Lung (tissue), 12 donors: ENCODE data around the gene TMSB10. TPM values are rescaled to one million over a fixed set of nuclear protein-coding genes. Genes with fewer than 3 reads are reported as not detected.
A peak's percentile ranks its signal among the peaks of the same experiment; 100 is the strongest.
"Not testable (repeated sequence)": the region's sequence is repeated elsewhere in the genome, so short reads cannot be mapped to it uniquely, and the experiment has no call there.

ENCODE experiments used
- ATAC-seq: fragments of 200-7000 bp; cut with Tn5 transposase; one replicate; pipeline ENCODE4 v1.9.1; 2020; ENCODE audit warnings: moderate number of reproducible peaks; ENCODE audit not compliant: insufficient read depth, low FRiP score
- DNase-seq, 3 donors: peaks; one replicate each; pipeline ENCODE4 v3.0.0-alpha.2; 2013 to 2017
- H3K27ac ChIP-seq, 2 donors: one replicate each; pipeline ENCODE4 v1.5.1; 2013; ENCODE audit warnings: mild to moderate bottlenecking in 2 of 2, moderate library complexity in 2 of 2, control low read depth in 1 of 2, inconsistent platforms in 1 of 2, low read depth in 1 of 2, low read length in 1 of 2
- H3K27me3 ChIP-seq, 3 donors: one replicate each; pipeline ENCODE4 v1.5.1; 2013; ENCODE audit warnings: low read length in 2 of 3; ENCODE audit not compliant: control insufficient read depth in 3 of 3, insufficient read depth in 3 of 3
- H3K36me3 ChIP-seq, 4 donors: one replicate each; pipeline ENCODE4 v1.5.1; 2013; ENCODE audit warnings: low read length in 4 of 4, mild to moderate bottlenecking in 1 of 4, moderate library complexity in 1 of 4; ENCODE audit not compliant: control insufficient read depth in 4 of 4, insufficient read depth in 4 of 4
- H3K4me1 ChIP-seq, 5 donors: one replicate each; pipeline ENCODE4 v1.5.1; 2013; ENCODE audit warnings: low read length in 5 of 5, mild to moderate bottlenecking in 2 of 5, moderate library complexity in 1 of 5; ENCODE audit not compliant: control insufficient read depth in 5 of 5, insufficient read depth in 5 of 5
- H3K4me3 ChIP-seq: one replicate; pipeline ENCODE4 v1.5.1; 2013; ENCODE audit warnings: mild to moderate bottlenecking, control low read depth, moderate library complexity
- H3K9ac ChIP-seq, 2 donors: one replicate each; pipeline ENCODE4 v1.5.1; 2013; ENCODE audit warnings: low read length in 2 of 2, control low read depth in 1 of 2; ENCODE audit not compliant: insufficient read depth in 1 of 2
- H3K9me3 ChIP-seq, 4 donors: one replicate each; pipeline ENCODE4 v1.5.1; 2013; ENCODE audit warnings: low read length in 3 of 4, mild to moderate bottlenecking in 1 of 4, moderate library complexity in 1 of 4; ENCODE audit not compliant: control insufficient read depth in 4 of 4, insufficient read depth in 3 of 4
- CTCF ChIP-seq: IDR thresholded peaks from 2 replicates; pipeline ENCODE4 v1.5.1; 2012; ENCODE audit warnings: mild to moderate bottlenecking; ENCODE audit errors: control extremely low read depth, extremely low read depth
- WGBS, 2 donors: extraction: QIAGEN DNeasy Blood & Tissue Kit; methylation state at CpG; one replicate each; pipeline ENCODE4 v1.1.7; 2013; 5-methylcytosine and 5-hydroxymethylcytosine counted together
- polyA plus RNA-seq, 2 donors: library from polyadenylated mRNA; stranded (reverse); fragments of 200-250 nt; gene quantifications; one replicate each; pipeline ENCODE4 v1.2.1, GENCODE V29; 2013
- total RNA-seq, 2 donors: library from RNA; depleted of rRNA in 1 of 2; stranded (reverse); fragments of >200 nt in 1 of 2; gene quantifications; one replicate each; pipeline ENCODE4 v1.2.1, GENCODE V29; 2014 to 2021
- donor health status: control.
- donor health status: control.
- donor health status: Bipolar disorder and iron deficiency.
- donor health status: healthy.
- donor health status: DM: yes; HTN: yes; CAD: no.

TMSB10 gene
- total and polyA plus RNA-seq, 4 donors = 1,849 to 6,202 (median 2,498) TPM

GRCh38 chr2:84944295-84944909 is 38.9 kb downstream of the TMSB10 start:
- Histone ChIP-seq H3K4me3 (no peak overlapping the region), H3K4me1 (no peaks in the 10 kb centered on the region), H3K9me3 (no peaks in the 10 kb centered on the region), H3K36me3 (no peaks in the 10 kb centered on the region), H3K27ac (no peak overlapping the region), H3K27me3 (no peaks in the 10 kb centered on the region), H3K9ac (no peak overlapping the region)
- ATAC-seq (no peak), DNase-seq (no peak)
- no peak for TF ChIP-seq CTCF
- 88 to 91% methylated on average over 7 of the region's 7 CpGs for WGBS, 2 donors

- not testable (repeated sequence) for H3K9me3 ChIP-seq, H3K9ac ChIP-seq, H3K36me3 ChIP-seq, H3K27ac ChIP-seq, H3K27me3 ChIP-seq, H3K4me1 ChIP-seq, ATAC-seq, DNase-seq, H3K4me3 ChIP-seq
- 87 to 92% methylated on average over 2 of the region's 3 CpGs for WGBS, 2 donors
Measured at GRCh38 chr2:84945838-84946203, 40.4 kb downstream of the TMSB10 start.

- Histone ChIP-seq H3K27me3 (no peaks in the 10 kb centered on the region), H3K9me3 (no peaks in the 10 kb centered on the region), H3K4me3 (no peak overlapping the region), H3K4me1 (no peaks in the 10 kb centered on the region), H3K9ac (no peak overlapping the region), H3K36me3 (no peaks in the 10 kb centered on the region), H3K27ac (no peak overlapping the region)
- 37 to 57% methylated on average over 12 of the region's 12 CpGs for WGBS, 2 donors
- ATAC-seq = peak; percentile 41
- no peak for DNase-seq
- no peak for TF ChIP-seq CTCF
Measured at GRCh38 chr2:84946204-84947009, 41.0 kb downstream of the TMSB10 start.

- no peaks in the 10 kb centered on the region for H3K27me3 ChIP-seq
- no peaks in the 10 kb centered on the region for H3K9me3 ChIP-seq
- H3K4me3 ChIP-seq = no peak overlapping the region
- no peak for TF ChIP-seq CTCF
- H3K9ac ChIP-seq = no peak overlapping the region
- no peak overlapping the region for H3K27ac ChIP-seq
- H3K36me3 ChIP-seq = no peaks in the 10 kb centered on the region
- WGBS, 2 donors = 85 to 87% methylated on average over 10 of the region's 10 CpGs
- no peaks in the 10 kb centered on the region for H3K4me1 ChIP-seq
- DNase-seq = no peak
- ATAC-seq = no peak
Measured at GRCh38 chr2:84947010-84947593, 41.6 kb downstream of the TMSB10 start.
